ENCODE results near the gene NLRP12. TPM values are rescaled to one million over a fixed set of nuclear protein-coding genes. Genes with fewer than 3 reads are reported as not detected.
"Not testable (repeated sequence)": the region's sequence is repeated elsewhere in the genome, so short reads cannot be mapped to it uniquely, and the experiment has no call there.

The NLRP12 gene
- total and polyA plus RNA-seq, 2 experiments from 2014 or later = 1.9 to 7.5 TPM

GRCh38 chr19:53869805-53870484 lies 45.8 kb upstream of the NLRP12 start:
- not testable (repeated sequence) for DNase-seq (ENCODE audit: low spot score); H3K9me2 ChIP-seq (ENCODE audit: insufficient read depth); H3K27me3 ChIP-seq (ENCODE audit: insufficient read depth); ATAC-seq; H4K20me1 ChIP-seq (replicated peaks; ENCODE audit: insufficient read depth); H2AFZ ChIP-seq; H3K9me3 Mint-ChIP-seq
- Mint-ChIP-seq H3K27me3 (ENCODE audit: insufficient read depth, low read depth, poor library complexity) (peaks cover 37% of the 10 kb centered on the region), H3K4me1 (peaks cover 39% of the 10 kb centered on the region), H3K36me3 (ENCODE audit: low read depth) (peaks cover 30% of the 10 kb centered on the region), H3K27ac (0 out of 2 replicates have a peak overlapping the region, but pooled peaks have one; percentile 62), H3K4me3 (peak overlapping the region; percentile 87)
- peak overlapping the region; percentile 100 for H3K4me2 ChIP-seq
- H3K4me1 ChIP-seq (ENCODE audit: insufficient read depth) = peaks cover 22% of the 10 kb centered on the region
- peak overlapping the region; percentile 98 for H3K27ac ChIP-seq (ENCODE audit: low read depth)
- H3F3A ChIP-seq (replicated peaks; ENCODE audit: low read depth) = peaks cover 28% of the 10 kb centered on the region
- peaks cover 18% of the 10 kb centered on the region; the same call in 1 of the 2 replicates for H3K36me3 ChIP-seq (ENCODE audit: insufficient read depth)
- H3K79me2 ChIP-seq (replicated peaks; ENCODE audit: insufficient read depth) = peaks cover 28% of the 10 kb centered on the region
- H3K4me3 ChIP-seq = peak overlapping the region; percentile 99

- Histone ChIP-seq H3K4me3 (peak overlapping the region; percentile 99), H3K4me2 (peak overlapping the region; percentile 100), H3K79me2 (replicated peaks; ENCODE audit: insufficient read depth) (peaks cover 28% of the 10 kb centered on the region), H3K27me3 (ENCODE audit: insufficient read depth) (no peaks in the 10 kb centered on the region), H3K9me2 (ENCODE audit: insufficient read depth) (no peaks in the 10 kb centered on the region), H4K20me1 (replicated peaks; ENCODE audit: insufficient read depth) (peaks cover 5% of the 10 kb centered on the region), H3K4me1 (ENCODE audit: insufficient read depth) (peaks cover 27% of the 10 kb centered on the region), H3K36me3 (ENCODE audit: insufficient read depth) (peaks cover 11% of the 10 kb centered on the region; the same call in 1 of the 2 replicates), H2AFZ (no peak overlapping the region), H3F3A (replicated peaks; ENCODE audit: low read depth) (peaks cover 28% of the 10 kb centered on the region), H3K27ac (ENCODE audit: low read depth) (peak overlapping the region; percentile 98)
- Mint-ChIP-seq H3K4me1 (peaks cover 32% of the 10 kb centered on the region), H3K27ac (peak overlapping the region; percentile 62; the same call in 1 of the 2 replicates), H3K9me3 (no peaks in the 10 kb centered on the region), H3K36me3 (ENCODE audit: low read depth) (peaks cover 22% of the 10 kb centered on the region), H3K27me3 (ENCODE audit: insufficient read depth, low read depth, poor library complexity) (peaks cover 43% of the 10 kb centered on the region), H3K4me3 (peak overlapping the region; percentile 87)
- DNase-seq (ENCODE audit: low spot score) (peak; percentile 94), ATAC-seq (peak; percentile 51)
- 0 out of 4 replicates have a peak, but pooled peaks of 1 of the 2 experiments have one; percentile 3 for TF ChIP-seq CTCF (conservative IDR thresholded peaks at IDR 0.05; ENCODE audit: low read depth in 2 of 2)
- TF ChIP-seq POLR2AphosphoS5 (IDR thresholded peaks at IDR 0.05; ENCODE audit: low read depth) = peak; percentile 25; the same call in 1 of the 2 replicates
- TF ChIP-seq CREB1 (CRISPR knock-in tag; IDR thresholded peaks at IDR 0.05; ENCODE audit: low read depth) = peak; percentile 18; the same call in 1 of the 2 replicates
- TF ChIP-seq ZNF462 (CRISPR knock-in tag; IDR thresholded peaks at IDR 0.05) = no peak
- TF ChIP-seq ZNF114 (CRISPR knock-in tag; IDR thresholded peaks at IDR 0.05) = no peak
- TF ChIP-seq EZH2 (IDR thresholded peaks at IDR 0.05; ENCODE audit: low read depth, unreplicated experiment) = no peak
- no peak for TF ChIP-seq ETS1 (IDR thresholded peaks at IDR 0.05)
Observed at GRCh38 chr19:53868892-53869804, 45.0 kb upstream of the NLRP12 start.

All from GM23338 (cell line).